ENCODE results near the gene COL17A1. TPM values are rescaled to one million over a fixed set of nuclear protein-coding genes. Genes with fewer than 3 reads are reported as not detected.
A peak's percentile ranks its signal among the peaks of the same experiment; 100 is the strongest.

The COL17A1 gene
- total RNA-seq, 2 donors from 2014 or later = not detected

- Mint-ChIP-seq H3K27ac (no peak overlapping the region), H3K27me3 (ENCODE audit: low read depth) (peaks cover 7% of the 10 kb centered on the region), H3K9me3 (no peaks in the 10 kb centered on the region), H3K4me1 (ENCODE audit: low read depth) (peaks cover 23% of the 10 kb centered on the region), H3K36me3 (ENCODE audit: insufficient read depth in 2 of 2) (no peaks in the 10 kb centered on the region), H3K4me3 (no peak overlapping the region)
- DNase-seq = no peak
- peak; percentile 97 to 99 for ATAC-seq (replicated peaks in 1 of 2)
Measured at GRCh38 chr10:104109908-104110662, 24.4 kb upstream of the COL17A1 start.

GRCh38 chr10:104104926-104105325 lies 19.2 kb upstream of the COL17A1 start:
- peaks cover 5% of the 10 kb centered on the region for H3K4me1 Mint-ChIP-seq (ENCODE audit: low read depth)
- H3K4me3 Mint-ChIP-seq = no peak overlapping the region
- H3K36me3 Mint-ChIP-seq (ENCODE audit: insufficient read depth in 2 of 2) = no peaks in the 10 kb centered on the region
- H3K27me3 Mint-ChIP-seq (ENCODE audit: low read depth) = peaks cover 7% of the 10 kb centered on the region
- DNase-seq (no peak), ATAC-seq (replicated peaks in 1 of 2) (no peak)
- H3K27ac Mint-ChIP-seq = no peak overlapping the region
- no peaks in the 10 kb centered on the region for H3K9me3 Mint-ChIP-seq

- Mint-ChIP-seq H3K9me3 (no peaks in the 10 kb centered on the region), H3K4me1 (ENCODE audit: low read depth) (peaks cover under 1% of the 10 kb centered on the region), H3K36me3 (ENCODE audit: insufficient read depth in 2 of 2) (no peaks in the 10 kb centered on the region), H3K27ac (no peak overlapping the region), H3K4me3 (no peak overlapping the region), H3K27me3 (ENCODE audit: low read depth) (peaks cover 7% of the 10 kb centered on the region)
- no peak for ATAC-seq (replicated peaks in 1 of 2)
- no peak for DNase-seq
Measured at GRCh38 chr10:104104418-104104817, 18.7 kb upstream of the COL17A1 start.

GRCh38 chr10:104103956-104104355 lies 18.3 kb upstream of the COL17A1 start:
- Mint-ChIP-seq H3K36me3 (ENCODE audit: insufficient read depth in 2 of 2) (no peaks in the 10 kb centered on the region), H3K9me3 (no peaks in the 10 kb centered on the region), H3K27me3 (ENCODE audit: low read depth) (peaks cover 7% of the 10 kb centered on the region), H3K4me1 (ENCODE audit: low read depth) (no peaks in the 10 kb centered on the region), H3K4me3 (no peak overlapping the region), H3K27ac (no peak overlapping the region)
- DNase-seq = no peak
- ATAC-seq (replicated peaks in 1 of 2) = no peak

- DNase-seq (no peak), ATAC-seq (replicated peaks in 1 of 2) (no peak)
- Mint-ChIP-seq H3K9me3 (no peaks in the 10 kb centered on the region), H3K36me3 (ENCODE audit: insufficient read depth in 2 of 2) (no peaks in the 10 kb centered on the region), H3K27me3 (ENCODE audit: low read depth) (peaks cover 7% of the 10 kb centered on the region), H3K4me1 (ENCODE audit: low read depth) (no peaks in the 10 kb centered on the region), H3K27ac (no peak overlapping the region), H3K4me3 (no peak overlapping the region)
Measured at GRCh38 chr10:104101902-104102301, 16.2 kb upstream of the COL17A1 start.

GRCh38 chr10:104100795-104101194 lies 15.1 kb upstream of the COL17A1 start:
- Mint-ChIP-seq H3K27ac (no peak overlapping the region), H3K4me3 (no peak overlapping the region), H3K27me3 (ENCODE audit: low read depth) (peaks cover 7% of the 10 kb centered on the region), H3K9me3 (peaks cover 0 to 3% of the 10 kb centered on the region in 2 donors), H3K36me3 (ENCODE audit: insufficient read depth in 2 of 2) (no peaks in the 10 kb centered on the region), H3K4me1 (ENCODE audit: low read depth) (no peaks in the 10 kb centered on the region)
- no peak for ATAC-seq (replicated peaks in 1 of 2)
- no peak for DNase-seq

GRCh38 chr10:104099941-104100340 lies 14.3 kb upstream of the COL17A1 start:
- DNase-seq (no peak), ATAC-seq (replicated peaks in 1 of 2) (no peak)
- Mint-ChIP-seq H3K27ac (no peak overlapping the region), H3K27me3 (ENCODE audit: low read depth) (peaks cover 7% of the 10 kb centered on the region), H3K9me3 (peaks cover 0 to 3% of the 10 kb centered on the region in 2 donors), H3K4me3 (no peak overlapping the region), H3K4me1 (ENCODE audit: low read depth) (no peaks in the 10 kb centered on the region), H3K36me3 (ENCODE audit: insufficient read depth in 2 of 2) (no peaks in the 10 kb centered on the region)

GRCh38 chr10:104099269-104099668 lies 13.6 kb upstream of the COL17A1 start:
- Mint-ChIP-seq H3K27me3 (ENCODE audit: low read depth) (peaks cover 7% of the 10 kb centered on the region), H3K27ac (no peak overlapping the region), H3K9me3 (peaks cover 0 to 3% of the 10 kb centered on the region in 2 donors), H3K4me3 (no peak overlapping the region), H3K4me1 (ENCODE audit: low read depth) (no peaks in the 10 kb centered on the region), H3K36me3 (ENCODE audit: insufficient read depth in 2 of 2) (no peaks in the 10 kb centered on the region)
- no peak for ATAC-seq (replicated peaks in 1 of 2)
- DNase-seq = no peak

GRCh38 chr10:104098358-104098925 lies 12.8 kb upstream of the COL17A1 start:
- ATAC-seq (replicated peaks in 1 of 2) (no peak), DNase-seq (no peak)
- Mint-ChIP-seq H3K4me3 (no peak overlapping the region), H3K27ac (no peak overlapping the region), H3K4me1 (ENCODE audit: low read depth) (peaks cover 5% of the 10 kb centered on the region), H3K9me3 (peaks cover 0 to 3% of the 10 kb centered on the region in 2 donors), H3K27me3 (ENCODE audit: low read depth) (peaks cover 7% of the 10 kb centered on the region), H3K36me3 (ENCODE audit: insufficient read depth in 2 of 2) (no peaks in the 10 kb centered on the region)

- Mint-ChIP-seq H3K4me1 (ENCODE audit: low read depth) (peaks cover 5% of the 10 kb centered on the region), H3K27ac (no peak overlapping the region), H3K9me3 (peaks cover 0 to 3% of the 10 kb centered on the region in 2 donors), H3K36me3 (ENCODE audit: insufficient read depth in 2 of 2) (no peaks in the 10 kb centered on the region), H3K27me3 (ENCODE audit: low read depth) (peaks cover 1% of the 10 kb centered on the region), H3K4me3 (no peak overlapping the region)
- ATAC-seq (replicated peaks in 1 of 2) (no peak), DNase-seq (no peak)
Measured at GRCh38 chr10:104096692-104097091, 11.0 kb upstream of the COL17A1 start.

GRCh38 chr10:104092749-104093148 lies 7.1 kb upstream of the COL17A1 start:
- peaks cover 5% of the 10 kb centered on the region for H3K4me1 Mint-ChIP-seq (ENCODE audit: low read depth)
- no peaks in the 10 kb centered on the region for H3K36me3 Mint-ChIP-seq (ENCODE audit: insufficient read depth in 2 of 2)
- no peaks in the 10 kb centered on the region for H3K27me3 Mint-ChIP-seq (ENCODE audit: low read depth)

GRCh38 chr10:104090611-104091010 lies 4.9 kb upstream of the COL17A1 start:
- Mint-ChIP-seq H3K4me3 (no peak overlapping the region), H3K27ac (no peak overlapping the region), H3K4me1 (ENCODE audit: low read depth) (peaks cover 5% of the 10 kb centered on the region), H3K36me3 (ENCODE audit: insufficient read depth in 2 of 2) (no peaks in the 10 kb centered on the region), H3K9me3 (no peaks in the 10 kb centered on the region), H3K27me3 (ENCODE audit: low read depth) (no peaks in the 10 kb centered on the region)
- ATAC-seq (replicated peaks in 1 of 2) (no peak), DNase-seq (no peak)

More at GRCh38 chr10:104092749-104093148, 7.1 kb upstream of the COL17A1 start:
- DNase-seq (no peak), ATAC-seq (replicated peaks in 1 of 2) (no peak)
- no peak overlapping the region for H3K27ac Mint-ChIP-seq
- H3K9me3 Mint-ChIP-seq = peaks cover 0 to 3% of the 10 kb centered on the region in 2 donors
- no peak overlapping the region for H3K4me3 Mint-ChIP-seq

GRCh38 chr10:104089621-104090020 lies 3.9 kb upstream of the COL17A1 start:
- Mint-ChIP-seq H3K27me3 (ENCODE audit: low read depth) (no peaks in the 10 kb centered on the region), H3K4me1 (ENCODE audit: low read depth) (peaks cover 5% of the 10 kb centered on the region), H3K36me3 (ENCODE audit: insufficient read depth in 2 of 2) (no peaks in the 10 kb centered on the region), H3K9me3 (no peaks in the 10 kb centered on the region), H3K4me3 (no peak overlapping the region), H3K27ac (no peak overlapping the region)
- no peak for DNase-seq
- no peak for ATAC-seq (replicated peaks in 1 of 2)

- DNase-seq (no peak), ATAC-seq (replicated peaks in 1 of 2) (no peak)
- no peak overlapping the region for H3K27ac Mint-ChIP-seq
- no peaks in the 10 kb centered on the region for H3K4me1 Mint-ChIP-seq (ENCODE audit: low read depth)
- H3K4me3 Mint-ChIP-seq = no peak overlapping the region
- no peaks in the 10 kb centered on the region for H3K9me3 Mint-ChIP-seq
- no peaks in the 10 kb centered on the region for H3K36me3 Mint-ChIP-seq (ENCODE audit: insufficient read depth in 2 of 2)
- no peaks in the 10 kb centered on the region for H3K27me3 Mint-ChIP-seq (ENCODE audit: low read depth)
Measured at GRCh38 chr10:104088239-104088638, 2.6 kb upstream of the COL17A1 start.

All from activated T-cell treated with anti-CD3 and anti-CD28 coated beads, Interleukin-2, amount 50 U/mL, for 72 hours (primary cell).